ENCODE data around the gene ZCCHC7. TPM values are rescaled to one million over a fixed set of nuclear protein-coding genes. Genes with fewer than 3 reads are reported as not detected.

Gene ZCCHC7
- total RNA-seq, 2 donors from 2014 or later, result 21.2 to 22.7 TPM

- no peak for TF ChIP-seq CTCF (conservative IDR thresholded peaks at IDR 0.05)
- Histone ChIP-seq H3K36me3 (ENCODE audit: control insufficient read depth, insufficient read depth, low read length) (no peaks in the 10 kb centered on the region), H3K9ac (ENCODE audit: extremely low read depth, low read length, poor library complexity, severe bottlenecking) (no peak overlapping the region), H3K27ac (ENCODE audit: low read depth, low read length) (no peak overlapping the region), H3K4me3 (ENCODE audit: low read length) (no peak overlapping the region), H3K9me3 (ENCODE audit: control insufficient read depth, low read length) (no peaks in the 10 kb centered on the region), H3K27me3 (ENCODE audit: control insufficient read depth, insufficient read depth, low read length, poor library complexity, severe bottlenecking) (no peaks in the 10 kb centered on the region), H3K4me1 (ENCODE audit: control insufficient read depth, insufficient read depth, low read length) (no peaks in the 10 kb centered on the region)
- H3K27ac Mint-ChIP-seq, result no peak overlapping the region
- H3K27me3 Mint-ChIP-seq (ENCODE audit: insufficient read depth), result no peaks in the 10 kb centered on the region
- no peak for DNase-seq
- no peak overlapping the region for H3K4me3 Mint-ChIP-seq
- no peaks in the 10 kb centered on the region for H3K4me1 Mint-ChIP-seq
- 85 to 86% methylated on average over 1 to 3 of the region's 3 CpGs for whole genome bisulfite sequencing, 2 experiments (ENCODE audit: insufficient coverage in 1 of 2, insufficient read length in 1 of 2)
- no peaks in the 10 kb centered on the region for H3K9me3 Mint-ChIP-seq
- H3K36me3 Mint-ChIP-seq (ENCODE audit: low read depth), result no peaks in the 10 kb centered on the region
These were observed 17.9 kb upstream of the ZCCHC7 start for GRCh38 chr9:37102486-37102885.

GRCh38 chr9:37104183-37104889 is 16.0 kb upstream of the ZCCHC7 start:
- H3K27me3 Mint-ChIP-seq (ENCODE audit: insufficient read depth), result peaks cover 3% of the 10 kb centered on the region
- Histone ChIP-seq H3K27ac (ENCODE audit: low read depth, low read length) (no peak overlapping the region), H3K27me3 (ENCODE audit: control insufficient read depth, insufficient read depth, low read length, poor library complexity, severe bottlenecking) (no peaks in the 10 kb centered on the region), H3K9ac (ENCODE audit: extremely low read depth, low read length, poor library complexity, severe bottlenecking) (no peak overlapping the region), H3K9me3 (ENCODE audit: control insufficient read depth, low read length) (no peaks in the 10 kb centered on the region), H3K36me3 (ENCODE audit: control insufficient read depth, insufficient read depth, low read length) (no peaks in the 10 kb centered on the region), H3K4me3 (ENCODE audit: low read length) (no peak overlapping the region), H3K4me1 (ENCODE audit: control insufficient read depth, insufficient read depth, low read length) (no peaks in the 10 kb centered on the region)
- peaks cover 6% of the 10 kb centered on the region for H3K9me3 Mint-ChIP-seq
- peak; percentile 52 for DNase-seq
- H3K36me3 Mint-ChIP-seq (ENCODE audit: low read depth), result no peaks in the 10 kb centered on the region
- H3K4me1 Mint-ChIP-seq, result peaks cover 2% of the 10 kb centered on the region
- H3K27ac Mint-ChIP-seq, result no peak overlapping the region
- TF ChIP-seq CTCF (conservative IDR thresholded peaks at IDR 0.05), result no peak
- no peak overlapping the region for H3K4me3 Mint-ChIP-seq

GRCh38 chr9:37105234-37105633 is 15.1 kb upstream of the ZCCHC7 start:
- no peak for DNase-seq
- H3K9me3 Mint-ChIP-seq, result peaks cover 6% of the 10 kb centered on the region
- 86 to 97% methylated on average over 2 to 4 of the region's 4 CpGs for WGBS, 2 experiments (ENCODE audit: insufficient coverage in 1 of 2, insufficient read length in 1 of 2)
- H3K4me1 Mint-ChIP-seq, result peaks cover 2% of the 10 kb centered on the region
- no peaks in the 10 kb centered on the region for H3K27me3 ChIP-seq (ENCODE audit: control insufficient read depth, insufficient read depth, low read length, poor library complexity, severe bottlenecking)
- H3K4me3 ChIP-seq (ENCODE audit: low read length), result no peak overlapping the region
- H3K36me3 ChIP-seq (ENCODE audit: control insufficient read depth, insufficient read depth, low read length), result no peaks in the 10 kb centered on the region
- peaks cover 3% of the 10 kb centered on the region for H3K27me3 Mint-ChIP-seq (ENCODE audit: insufficient read depth)
- H3K36me3 Mint-ChIP-seq (ENCODE audit: low read depth), result no peaks in the 10 kb centered on the region
- no peak overlapping the region for H3K27ac Mint-ChIP-seq
- no peak overlapping the region for H3K27ac ChIP-seq (ENCODE audit: low read depth, low read length)
- H3K4me3 Mint-ChIP-seq, result no peak overlapping the region
- no peak overlapping the region for H3K9ac ChIP-seq (ENCODE audit: extremely low read depth, low read length, poor library complexity, severe bottlenecking)
- H3K9me3 ChIP-seq (ENCODE audit: control insufficient read depth, low read length), result no peaks in the 10 kb centered on the region
- no peak for TF ChIP-seq CTCF (conservative IDR thresholded peaks at IDR 0.05)
- no peaks in the 10 kb centered on the region for H3K4me1 ChIP-seq (ENCODE audit: control insufficient read depth, insufficient read depth, low read length)

All from endodermal cell (in vitro differentiated cells).